Activated naive CD4-positive, alpha-beta T cell treated with anti-CD3 and anti-CD28 coated beads, Interleukin-2, amount 50 U/mL, for 24 hours (primary cell): ENCODE results near the gene RWDD1.

Source experiments
- H3K27ac Mint-ChIP-seq: one replicate; pipeline ENCODE4 v1.8.0; 2021; ENCODE audit warnings: mild to moderate bottlenecking, mixed read lengths
- H3K27me3 Mint-ChIP-seq: one replicate; pipeline ENCODE4 v1.8.0; 2021; ENCODE audit warnings: mixed read lengths
- H3K36me3 Mint-ChIP-seq: one replicate; pipeline ENCODE4 v1.8.0; 2021; ENCODE audit warnings: mixed read lengths
- H3K4me1 Mint-ChIP-seq: one replicate; pipeline ENCODE4 v1.8.0; 2021; ENCODE audit warnings: mixed read lengths
- H3K4me3 Mint-ChIP-seq: one replicate; pipeline ENCODE4 v1.8.0; 2021; ENCODE audit warnings: mild to moderate bottlenecking, mixed read lengths
- H3K9me3 Mint-ChIP-seq: one replicate; pipeline ENCODE4 v1.8.0; 2021; ENCODE audit warnings: mixed read lengths

Gene RWDD1

DNA sequence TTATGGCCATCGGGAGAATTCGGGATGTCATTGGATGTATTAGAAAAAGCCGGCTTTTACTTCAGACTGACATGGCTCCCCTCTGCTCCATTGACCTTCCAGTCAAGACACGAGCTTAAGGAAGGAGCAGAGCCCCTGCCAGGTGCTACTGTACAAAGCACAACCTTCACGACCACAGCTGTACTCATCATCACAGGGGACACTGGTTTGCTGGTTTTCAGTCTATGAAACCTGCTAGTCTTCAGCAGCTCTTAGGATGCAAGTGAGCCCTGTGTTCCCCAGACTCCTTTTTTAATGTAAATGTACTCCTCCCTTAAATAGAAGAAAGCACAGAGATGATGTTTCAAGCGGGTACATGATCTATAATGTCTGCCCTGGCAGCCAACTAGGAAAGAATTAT lies 23.9 kb upstream of the RWDD1 start:
- Mint-ChIP-seq H3K27me3 (peaks cover 9% of the 10 kb centered on the region), H3K27ac (no peak overlapping the region), H3K9me3 (no peaks in the 10 kb centered on the region), H3K4me3 (no peak overlapping the region), H3K4me1 (no peaks in the 10 kb centered on the region), H3K36me3 (no peaks in the 10 kb centered on the region)

DNA sequence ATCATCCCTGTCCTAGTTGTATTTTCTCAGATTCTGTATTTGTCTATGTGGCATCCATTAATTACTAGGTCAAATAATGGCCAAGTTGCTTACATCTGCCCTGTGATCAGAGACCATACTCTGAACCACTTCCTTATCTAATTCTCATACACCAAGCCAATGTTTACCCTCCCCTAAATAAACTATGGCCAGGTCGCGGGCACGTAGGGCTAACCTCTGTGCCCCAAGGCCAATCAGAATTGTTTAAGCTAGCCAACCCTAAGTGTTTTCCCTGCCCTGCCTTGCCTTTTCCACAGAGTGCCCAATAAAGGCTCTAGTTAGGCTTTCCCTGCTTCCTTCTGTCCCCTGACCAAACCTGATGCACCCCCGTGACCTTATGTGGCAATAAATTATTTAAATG lies 20.5 kb upstream of the RWDD1 start:
- peaks cover 7% of the 10 kb centered on the region for H3K27me3 Mint-ChIP-seq
- no peaks in the 10 kb centered on the region for H3K36me3 Mint-ChIP-seq
- no peak overlapping the region for H3K4me3 Mint-ChIP-seq
- H3K4me1 Mint-ChIP-seq, result no peaks in the 10 kb centered on the region
- H3K9me3 Mint-ChIP-seq, result no peaks in the 10 kb centered on the region
- no peak overlapping the region for H3K27ac Mint-ChIP-seq

DNA sequence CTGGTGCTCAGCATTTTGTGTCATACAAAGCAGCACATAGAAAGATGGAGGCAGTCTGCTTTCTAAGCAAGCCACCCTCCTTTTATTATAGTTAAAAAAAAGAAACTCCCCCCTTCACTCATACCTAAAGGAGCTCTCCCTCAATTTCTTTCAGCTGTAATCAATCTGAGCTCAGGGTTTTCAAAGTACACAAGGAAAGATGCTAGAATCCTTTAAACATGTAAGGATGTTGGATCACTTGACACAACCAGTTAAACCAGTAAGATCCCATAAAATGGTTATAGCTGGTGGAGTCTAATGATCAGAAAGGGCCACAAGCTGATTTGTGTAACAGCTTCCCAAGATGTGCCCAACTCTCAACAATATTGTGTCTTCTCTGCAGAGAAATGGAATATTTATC lies 17.9 kb upstream of the RWDD1 start, which contains the start of gene CALHM4:
TSS of gene CALHM4 (plus strand) at position 301 of the 400 bp plus-strand sequence. CDS start at position 344, 43 bp downstream.
- peaks cover 7% of the 10 kb centered on the region for H3K27me3 Mint-ChIP-seq
- no peaks in the 10 kb centered on the region for H3K36me3 Mint-ChIP-seq
- no peaks in the 10 kb centered on the region for H3K9me3 Mint-ChIP-seq
- H3K27ac Mint-ChIP-seq, result no peak within 1 kb of the TSS
- H3K4me1 Mint-ChIP-seq, result no peaks in the 10 kb centered on the region
- no peak within 1 kb of the TSS for H3K4me3 Mint-ChIP-seq

DNA sequence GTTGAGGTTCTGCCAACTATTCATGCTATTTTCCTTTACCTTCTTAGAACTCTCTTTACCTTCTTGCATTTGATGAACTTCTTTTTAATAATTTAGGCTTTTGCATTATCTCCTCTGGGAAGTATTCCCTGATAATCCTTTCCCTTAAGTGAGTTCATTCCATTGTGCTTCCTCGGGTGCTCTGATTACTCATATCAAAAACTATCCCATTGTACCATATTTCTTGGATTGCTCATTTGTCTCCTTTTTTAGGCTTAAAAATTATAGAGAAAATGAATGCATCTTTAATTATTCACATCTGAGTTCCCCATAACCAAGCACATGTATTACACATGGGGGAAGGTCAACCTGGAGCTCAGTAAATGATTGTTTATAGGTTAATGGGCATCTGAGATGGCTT lies 15.2 kb upstream of the RWDD1 start:
- no peaks in the 10 kb centered on the region for H3K4me1 Mint-ChIP-seq
- peaks cover 9% of the 10 kb centered on the region for H3K27me3 Mint-ChIP-seq
- H3K27ac Mint-ChIP-seq, result no peak overlapping the region
- H3K9me3 Mint-ChIP-seq, result no peaks in the 10 kb centered on the region
- H3K4me3 Mint-ChIP-seq, result no peak overlapping the region
- no peaks in the 10 kb centered on the region for H3K36me3 Mint-ChIP-seq

DNA sequence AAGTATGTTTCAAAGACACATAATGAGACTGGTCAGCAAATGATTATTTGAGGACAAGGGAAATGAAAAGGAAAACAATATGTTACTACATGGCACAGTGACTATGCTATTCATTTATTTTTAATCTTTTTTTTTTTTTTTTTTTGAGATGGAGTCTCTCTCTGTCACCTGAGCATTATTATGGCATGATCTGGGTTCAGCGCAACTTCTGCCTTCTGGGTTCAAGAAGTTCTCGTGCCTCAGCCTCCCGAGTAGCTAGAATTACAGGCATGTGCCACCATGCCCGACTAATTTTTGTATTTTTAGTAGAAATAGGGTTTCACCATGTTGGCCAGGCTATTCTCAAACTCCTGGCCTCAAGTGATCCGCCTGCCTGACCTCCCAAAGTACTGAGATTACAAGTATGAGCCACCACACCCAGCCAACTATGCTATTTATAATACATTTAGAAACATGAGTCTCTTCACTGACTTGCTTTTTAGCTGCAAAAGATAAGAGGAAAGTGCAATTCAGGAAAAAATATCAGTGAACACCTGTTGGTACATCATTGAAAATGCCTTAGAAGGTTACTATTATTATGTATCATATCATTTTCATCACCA lies 14.4 kb upstream of the RWDD1 start:
- H3K4me3 Mint-ChIP-seq, result no peak overlapping the region
- no peak overlapping the region for H3K27ac Mint-ChIP-seq
- H3K36me3 Mint-ChIP-seq, result no peaks in the 10 kb centered on the region
- H3K4me1 Mint-ChIP-seq, result no peaks in the 10 kb centered on the region
- H3K9me3 Mint-ChIP-seq, result no peaks in the 10 kb centered on the region
- peaks cover 8% of the 10 kb centered on the region for H3K27me3 Mint-ChIP-seq

DNA sequence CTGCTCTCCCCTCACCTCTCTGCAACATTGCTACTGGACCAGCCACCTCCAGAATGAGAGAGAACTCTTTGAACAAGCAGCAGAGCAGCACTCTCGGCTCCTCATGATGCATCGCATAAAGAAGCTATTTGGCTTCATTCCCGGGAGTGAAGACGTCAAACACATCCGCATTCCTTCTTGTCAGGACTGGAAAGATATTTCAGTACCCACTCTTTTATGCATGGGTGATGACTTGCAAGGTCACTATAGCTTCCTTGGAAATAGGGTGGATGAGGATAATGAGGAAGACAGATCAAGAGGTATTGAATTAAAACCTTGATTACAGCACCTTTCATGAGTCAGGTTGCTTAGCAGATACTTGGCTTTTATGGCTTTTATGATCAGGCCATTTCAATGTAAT lies 13.4 kb upstream of the RWDD1 start:
- no peak overlapping the region for H3K27ac Mint-ChIP-seq
- H3K36me3 Mint-ChIP-seq, result no peaks in the 10 kb centered on the region
- H3K4me1 Mint-ChIP-seq, result no peaks in the 10 kb centered on the region
- no peak overlapping the region for H3K4me3 Mint-ChIP-seq
- peaks cover 10% of the 10 kb centered on the region for H3K27me3 Mint-ChIP-seq
- H3K9me3 Mint-ChIP-seq, result no peaks in the 10 kb centered on the region

DNA sequence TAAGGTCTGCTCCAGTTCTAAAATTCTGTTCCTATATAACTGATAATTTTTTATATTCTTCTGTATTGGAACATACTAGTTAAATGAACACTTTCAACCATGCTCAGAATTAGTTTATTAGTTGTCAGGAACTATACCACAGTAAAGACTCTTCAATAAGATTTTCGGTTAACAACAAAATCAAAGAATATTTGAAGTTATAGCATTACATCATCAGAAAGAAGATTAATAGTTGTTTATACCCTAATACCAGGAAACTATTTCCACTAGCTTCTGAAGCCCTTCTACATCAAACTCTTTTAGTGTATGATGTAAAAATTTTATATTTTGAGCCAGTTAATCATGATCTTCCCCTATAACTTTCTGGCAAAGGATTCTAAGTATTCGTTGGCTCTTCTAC lies 11.2 kb upstream of the RWDD1 start:
- H3K9me3 Mint-ChIP-seq, result no peaks in the 10 kb centered on the region
- H3K27ac Mint-ChIP-seq, result no peak overlapping the region
- H3K4me1 Mint-ChIP-seq, result peaks cover 9% of the 10 kb centered on the region
- H3K27me3 Mint-ChIP-seq, result peaks cover 5% of the 10 kb centered on the region
- no peaks in the 10 kb centered on the region for H3K36me3 Mint-ChIP-seq
- H3K4me3 Mint-ChIP-seq, result no peak overlapping the region

DNA sequence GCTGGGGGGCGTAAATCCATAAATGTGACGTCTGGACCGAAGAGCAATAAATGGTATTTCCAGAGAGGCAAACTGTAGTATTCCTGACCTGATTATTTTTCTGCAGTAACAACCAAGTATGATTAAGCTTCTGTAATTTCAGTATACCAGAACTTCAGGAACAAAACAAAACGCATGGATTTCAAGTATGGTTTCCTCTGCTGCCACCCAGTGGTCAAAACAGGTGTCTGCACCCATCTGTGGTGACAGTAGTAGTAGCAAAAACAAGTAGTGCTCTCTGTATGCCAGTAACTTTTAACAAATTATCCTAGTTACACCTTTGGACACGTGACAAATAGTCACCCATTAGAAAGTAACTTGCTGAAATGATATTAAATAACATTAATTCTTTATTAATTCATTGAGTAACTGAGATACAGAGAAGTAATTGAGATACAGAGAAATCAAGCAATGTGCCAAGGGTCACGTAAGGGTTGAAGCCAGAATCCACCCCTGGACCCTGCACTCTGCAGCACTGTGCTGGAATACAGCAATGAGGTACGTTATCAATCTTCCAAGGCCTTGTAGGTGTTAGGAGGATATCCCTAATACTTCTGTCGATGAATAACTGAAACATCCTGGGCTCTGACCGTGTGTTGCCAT lies 9.8 kb upstream of the RWDD1 start:
- H3K9me3 Mint-ChIP-seq, result no peaks in the 10 kb centered on the region
- no peaks in the 10 kb centered on the region for H3K36me3 Mint-ChIP-seq
- peaks cover 9% of the 10 kb centered on the region for H3K4me1 Mint-ChIP-seq
- no peak overlapping the region for H3K4me3 Mint-ChIP-seq
- H3K27me3 Mint-ChIP-seq, result peaks cover 7% of the 10 kb centered on the region
- no peak overlapping the region for H3K27ac Mint-ChIP-seq

DNA sequence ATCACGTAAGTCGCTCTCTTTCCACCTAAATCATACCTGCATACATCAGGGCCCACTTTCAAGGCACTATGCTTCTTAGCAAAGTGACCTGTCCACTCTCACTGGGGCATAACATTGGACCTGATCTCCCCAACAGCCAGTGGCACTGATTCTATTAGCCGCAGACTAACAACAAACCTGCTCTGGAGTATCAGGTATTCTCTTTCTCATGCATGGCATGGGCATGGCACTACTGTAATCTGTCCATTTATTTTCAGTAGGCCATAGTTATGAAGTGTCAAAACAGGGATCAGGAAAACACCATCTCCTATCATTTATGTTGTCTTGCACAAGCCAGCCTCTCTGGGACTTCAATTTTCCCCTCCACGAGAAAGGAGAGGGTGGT lies 9.3 kb upstream of the RWDD1 start:
- peaks cover 7% of the 10 kb centered on the region for H3K27me3 Mint-ChIP-seq
- no peak overlapping the region for H3K27ac Mint-ChIP-seq
- H3K4me3 Mint-ChIP-seq, result no peak overlapping the region
- H3K9me3 Mint-ChIP-seq, result no peaks in the 10 kb centered on the region
- no peaks in the 10 kb centered on the region for H3K36me3 Mint-ChIP-seq
- peaks cover 9% of the 10 kb centered on the region for H3K4me1 Mint-ChIP-seq

DNA sequence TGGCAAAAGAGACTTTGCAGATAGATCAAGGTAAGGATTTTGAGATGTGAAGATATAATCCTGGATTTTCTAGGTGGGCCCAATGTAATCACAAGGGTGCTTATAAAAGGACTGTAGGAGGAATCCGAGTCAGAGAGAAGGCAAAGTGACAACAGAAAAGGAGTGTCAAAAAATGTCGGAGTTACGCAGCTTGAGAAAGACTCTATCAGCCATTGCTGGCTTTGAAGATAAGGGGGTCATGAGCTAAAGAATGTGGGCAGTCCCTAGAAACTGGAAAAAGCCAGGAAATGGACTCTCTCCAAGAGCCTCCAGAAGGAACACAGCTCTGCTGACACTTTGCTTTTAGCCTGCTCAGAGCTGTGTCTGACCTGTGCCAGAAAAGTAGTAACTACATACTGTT lies 8.7 kb upstream of the RWDD1 start:
- H3K4me3 Mint-ChIP-seq, result no peak overlapping the region

DNA sequence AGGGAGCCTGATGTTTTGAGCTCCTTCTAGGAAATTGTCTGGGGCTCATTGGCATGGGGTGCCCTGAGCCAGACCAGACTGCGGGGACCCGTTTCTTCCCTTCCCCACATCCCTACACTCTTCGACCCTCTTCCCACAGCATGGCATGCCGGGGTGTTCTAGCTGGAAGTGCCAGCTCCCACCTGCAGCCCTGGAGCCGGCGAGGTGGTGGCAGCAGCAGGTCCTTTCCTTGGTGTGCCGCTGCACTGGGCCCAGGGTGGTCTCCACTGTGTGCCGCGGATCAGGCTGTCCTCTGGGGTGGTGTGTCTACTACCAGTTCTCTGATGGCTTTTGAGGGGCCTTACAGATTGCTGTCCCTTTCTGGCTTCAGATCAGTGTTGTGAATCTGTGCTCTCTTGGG lies 7.5 kb upstream of the RWDD1 start:
- peak overlapping the region; percentile 52 for H3K4me3 Mint-ChIP-seq
- H3K36me3 Mint-ChIP-seq, result no peaks in the 10 kb centered on the region
- H3K9me3 Mint-ChIP-seq, result no peaks in the 10 kb centered on the region
- peak overlapping the region; percentile 27 for H3K27ac Mint-ChIP-seq
- H3K4me1 Mint-ChIP-seq, result peaks cover 11% of the 10 kb centered on the region
- H3K27me3 Mint-ChIP-seq, result peaks cover 7% of the 10 kb centered on the region

More for the DNA sequence above, 8.7 kb upstream of the RWDD1 start:
- peaks cover 9% of the 10 kb centered on the region for H3K4me1 Mint-ChIP-seq
- H3K9me3 Mint-ChIP-seq, result no peaks in the 10 kb centered on the region
- H3K27me3 Mint-ChIP-seq, result peaks cover 7% of the 10 kb centered on the region
- no peaks in the 10 kb centered on the region for H3K36me3 Mint-ChIP-seq
- no peak overlapping the region for H3K27ac Mint-ChIP-seq

DNA sequence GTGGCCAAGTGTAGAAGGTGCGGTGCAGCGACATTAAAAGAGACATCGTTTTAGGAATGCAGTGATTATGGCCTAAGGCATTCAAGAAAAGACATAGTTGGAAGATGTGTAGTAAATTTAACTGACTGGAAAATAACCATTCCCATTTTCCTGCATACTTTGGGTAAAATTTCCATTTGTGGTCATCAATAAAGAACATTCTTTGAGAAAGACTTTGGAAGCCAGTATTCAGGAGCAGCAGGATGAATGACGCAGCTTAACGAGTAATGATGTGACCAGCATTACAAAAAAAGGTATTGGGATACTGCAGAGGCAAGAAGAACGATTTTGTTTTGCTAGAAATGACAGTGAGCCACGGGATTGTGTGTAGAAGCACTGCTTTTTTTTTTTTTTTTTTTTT lies 7.0 kb upstream of the RWDD1 start:
- Mint-ChIP-seq H3K9me3 (no peaks in the 10 kb centered on the region), H3K27ac (peak overlapping the region; percentile 27), H3K36me3 (no peaks in the 10 kb centered on the region), H3K27me3 (peaks cover 7% of the 10 kb centered on the region), H3K4me3 (peak overlapping the region; percentile 52), H3K4me1 (peaks cover 15% of the 10 kb centered on the region)

DNA sequence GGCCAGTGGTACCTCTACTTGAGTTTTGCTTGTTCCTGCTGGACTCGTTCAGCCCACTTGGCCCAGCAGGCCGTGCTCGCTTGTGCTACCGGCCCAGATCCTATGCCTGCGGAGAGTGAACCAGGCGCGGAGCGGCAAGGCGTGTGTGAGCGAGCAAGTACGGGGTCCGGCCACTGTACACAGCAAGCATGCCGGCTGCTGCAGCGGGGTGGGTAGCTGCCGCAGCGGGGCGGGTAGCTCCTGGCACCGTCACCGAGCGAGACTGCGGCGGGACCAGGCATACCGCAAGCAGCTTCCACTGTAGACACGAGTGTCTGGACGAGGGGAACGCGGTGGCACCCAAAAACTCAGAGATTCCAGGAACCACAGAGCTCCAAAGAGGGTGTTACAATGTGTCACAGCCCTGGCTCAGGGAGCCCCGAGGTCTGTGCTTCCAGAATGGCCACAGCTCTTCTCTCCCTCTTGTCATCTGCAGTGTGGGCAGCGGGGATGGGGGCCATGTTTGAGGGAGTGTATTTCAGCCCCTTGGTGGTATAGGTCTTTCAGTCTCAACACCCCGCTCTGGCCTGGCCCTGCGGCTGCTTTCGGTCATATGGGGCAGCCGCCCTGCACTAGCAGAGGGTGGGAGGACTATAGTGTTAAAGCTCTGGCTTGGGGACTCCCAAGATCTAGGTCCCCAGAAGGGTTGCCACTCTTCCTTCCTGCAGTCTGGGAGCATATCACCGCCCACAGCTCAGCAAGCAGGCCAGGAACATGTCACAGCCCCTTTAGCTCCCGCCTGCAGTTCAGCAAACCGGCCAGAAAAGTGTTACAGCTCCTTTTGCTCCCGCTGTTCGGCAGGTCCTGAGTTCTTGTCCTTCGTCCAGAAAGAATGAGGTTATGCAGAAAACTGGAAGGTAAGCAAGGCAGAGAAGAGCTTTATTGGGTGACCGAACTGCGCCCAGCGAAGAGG lies 6.1 kb upstream of the RWDD1 start:
- Mint-ChIP-seq H3K27ac (no peak overlapping the region), H3K27me3 (peaks cover 7% of the 10 kb centered on the region), H3K4me3 (peak overlapping the region; percentile 52), H3K4me1 (peaks cover 21% of the 10 kb centered on the region), H3K9me3 (no peaks in the 10 kb centered on the region), H3K36me3 (no peaks in the 10 kb centered on the region)

DNA sequence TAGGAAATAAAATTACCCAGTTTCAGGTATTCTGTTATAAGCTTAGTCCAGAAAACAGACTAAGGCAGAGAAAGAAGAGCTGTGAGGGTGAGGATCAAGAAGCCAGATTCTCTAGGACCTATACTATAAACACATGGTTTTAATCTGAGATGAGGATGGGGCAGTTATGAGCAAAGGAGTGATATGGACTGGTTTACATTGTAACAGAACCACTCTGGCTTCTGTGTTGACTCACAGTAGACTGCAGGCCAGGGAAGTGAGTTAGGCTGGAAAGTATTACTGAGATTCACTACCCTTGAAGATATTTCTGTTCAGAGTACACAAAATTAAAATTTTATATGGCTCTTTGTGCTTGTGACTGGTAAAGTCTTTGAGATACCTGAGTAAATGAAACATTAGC lies 3.2 kb upstream of the RWDD1 start:
- H3K27me3 Mint-ChIP-seq, result peaks cover 2% of the 10 kb centered on the region
- no peak overlapping the region for H3K4me3 Mint-ChIP-seq
- H3K36me3 Mint-ChIP-seq, result peaks cover 2% of the 10 kb centered on the region
- H3K4me1 Mint-ChIP-seq, result peaks cover 41% of the 10 kb centered on the region
- peak overlapping the region; percentile 62 for H3K27ac Mint-ChIP-seq
- no peaks in the 10 kb centered on the region for H3K9me3 Mint-ChIP-seq

DNA sequence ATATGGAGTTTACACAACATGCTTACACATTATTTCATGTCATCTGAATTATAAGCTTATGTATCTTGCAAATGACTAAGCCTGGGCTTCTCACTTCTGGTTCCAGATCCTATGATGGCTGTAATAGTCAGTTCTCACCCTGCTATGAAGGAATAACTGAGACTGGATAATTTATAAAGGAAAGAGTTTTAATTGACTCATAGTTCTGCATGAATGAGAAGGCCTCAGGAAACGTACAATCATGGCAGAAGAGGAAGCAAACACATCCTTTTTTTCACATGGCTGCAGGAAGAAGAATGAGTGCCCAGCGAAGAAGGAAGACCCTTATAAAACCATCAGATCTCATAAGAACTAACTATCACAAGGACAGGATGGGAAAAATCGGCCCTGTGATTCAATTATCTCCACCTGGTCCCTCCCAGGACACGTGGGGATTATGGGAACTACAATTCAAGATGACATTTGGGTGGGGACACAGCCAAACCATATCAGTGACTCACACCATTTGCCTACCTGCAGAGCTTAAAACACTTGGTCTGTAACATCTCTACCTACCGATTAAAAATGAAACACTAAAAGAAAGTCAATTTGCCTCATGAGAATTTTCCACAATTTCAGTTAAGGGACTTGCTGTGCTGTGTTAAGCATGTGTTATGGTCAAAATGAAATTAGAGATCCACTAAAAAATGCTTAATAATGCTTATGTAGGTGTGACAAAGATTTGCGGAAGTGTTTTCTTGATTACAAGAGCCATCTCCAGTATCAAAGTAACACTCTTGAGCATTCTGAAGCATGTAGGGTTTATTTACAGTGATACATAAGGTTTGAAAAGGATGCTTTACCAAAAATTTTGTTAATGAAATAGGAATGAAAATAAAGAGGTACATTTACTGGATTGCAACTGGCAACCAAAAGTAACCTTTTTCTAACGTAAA lies 2.2 kb upstream of the RWDD1 start:
- Mint-ChIP-seq H3K4me3 (peak overlapping the region; percentile 51), H3K27me3 (peaks cover 2% of the 10 kb centered on the region), H3K9me3 (no peaks in the 10 kb centered on the region), H3K36me3 (peaks cover 3% of the 10 kb centered on the region), H3K4me1 (peaks cover 49% of the 10 kb centered on the region), H3K27ac (no peak overlapping the region)
